H1 (cell line): ENCODE measurements around the gene C1QTNF1. TPM values are rescaled to one million over a fixed set of nuclear protein-coding genes. Genes with fewer than 3 reads are reported as not detected.

ENCODE experiments used
- CTCF ChIA-PET: fragments of 300-600 bp; sonication (Branson Sonifier 250); formaldehyde crosslinking; loops from one replicate; lab custom pipeline; 2021; ENCODE audit not compliant: partially characterized antibody; lab: Charles Lee
- POLR2A ChIA-PET: fragments of 300-600 bp; sonication (Branson Sonifier 250); formaldehyde crosslinking; loops from one replicate; lab custom pipeline; 2021; ENCODE audit warnings: inconsistent platforms; ENCODE audit not compliant: partially characterized antibody; lab: Charles Lee
- DNase-seq, 2 experiments: peaks; one replicate each; pipeline versions ENCODE4 v3.0.0 to v3.0.0-alpha.2; 2010 to 2022; ENCODE audit warnings: low spot score in 2 of 2, low read depth in 1 of 2, mixed read lengths in 1 of 2
- FAIRE-seq: peaks from 2 replicates; lab custom pipeline; 2011; peaks lifted over from hg19 to GRCh38; lab: Jason Lieb, UNC
- H2AFZ ChIP-seq: 2 replicates; pipeline ENCODE4 v1.8.1; 2012; ENCODE audit warnings: low read length, inconsistent platforms
- H2AK5ac ChIP-seq: 2 replicates; pipeline ENCODE4 v1.6.1; 2013; ENCODE audit warnings: low read depth, low read length
- H2BK120ac ChIP-seq: replicated peaks from 2 replicates; pipeline ENCODE3; 2013; ENCODE audit warnings: low read depth, low read length, inconsistent platforms
- H2BK12ac ChIP-seq: 2 replicates; pipeline ENCODE4 v1.6.1; 2013; ENCODE audit warnings: low read depth, low read length
- H2BK15ac ChIP-seq: 2 replicates; pipeline ENCODE4 v1.6.1; 2013; ENCODE audit warnings: low read length
- H2BK20ac ChIP-seq: 2 replicates; pipeline ENCODE4 v1.6.1; 2013; ENCODE audit warnings: low read length
- H2BK5ac ChIP-seq: 2 replicates; pipeline ENCODE4 v1.6.1; 2013; ENCODE audit warnings: low read depth, low read length
- H3K14ac ChIP-seq: 2 replicates; pipeline ENCODE4 v1.6.1; 2013; ENCODE audit warnings: inconsistent platforms; ENCODE audit not compliant: insufficient read length
- H3K18ac ChIP-seq: 2 replicates; pipeline ENCODE4 v1.6.1; 2013; ENCODE audit warnings: low read length; ENCODE audit errors: extremely low read depth
- H3K23ac ChIP-seq: 2 replicates; pipeline ENCODE4 v1.6.1; 2013; ENCODE audit warnings: inconsistent platforms; ENCODE audit not compliant: insufficient read length
- H3K23me2 ChIP-seq: 2 replicates; pipeline ENCODE4 v1.6.1; 2013; ENCODE audit warnings: low read depth, low read length
- H3K27ac ChIP-seq: 2 replicates; pipeline ENCODE4 v1.6.1; 2011; ENCODE audit warnings: low read depth, low read length, inconsistent platforms
- H3K27me3 ChIP-seq, 4 experiments: replicated peaks in 1 of 4; 1 replicate in 1 of 4; 2 replicates in 3 of 4; pipeline versions ENCODE4 v1.6.1 to v1.8.1; 2011 to 2013; ENCODE audit warnings: low read length in 3 of 4, mild to moderate bottlenecking in 3 of 4, inconsistent platforms in 2 of 4, mixed read lengths in 2 of 4, moderate library complexity in 1 of 4; ENCODE audit not compliant: control insufficient read depth in 3 of 4, insufficient read depth in 3 of 4; ENCODE audit errors: extremely low read depth in 1 of 4
- H3K36me3 ChIP-seq, 4 experiments: 2 replicates each; pipeline versions ENCODE4 v1.6.1 to v1.8.1; 2011 to 2013; ENCODE audit warnings: mild to moderate bottlenecking in 4 of 4, low read length in 3 of 4, moderate library complexity in 2 of 4, control low read depth in 1 of 4, inconsistent platforms in 1 of 4; ENCODE audit not compliant: insufficient read depth in 4 of 4, control insufficient read depth in 2 of 4
- H3K4ac ChIP-seq: replicated peaks from 2 replicates; pipeline ENCODE3; 2013; ENCODE audit warnings: low read length, low read depth, mixed read lengths, inconsistent platforms; ENCODE audit not compliant: insufficient read length
- H3K4me1 ChIP-seq, 4 experiments: replicated peaks in 1 of 4; 1 replicate in 1 of 4; 2 replicates in 3 of 4; pipeline versions ENCODE4 v1.6.1 to v1.8.1; 2011 to 2013; ENCODE audit warnings: low read length in 3 of 4, inconsistent platforms in 2 of 4, mixed read lengths in 1 of 4; ENCODE audit not compliant: insufficient read depth in 4 of 4, control insufficient read depth in 3 of 4
- H3K4me2 ChIP-seq, 2 experiments: 2 replicates each; pipeline versions ENCODE4 v1.6.1 to v1.8.1; 2011 to 2013; ENCODE audit warnings: low read depth in 2 of 2, low read length in 2 of 2, control low read depth in 1 of 2, inconsistent platforms in 1 of 2, mild to moderate bottlenecking in 1 of 2; ENCODE audit not compliant: insufficient read depth in 1 of 2
- H3K4me3 ChIP-seq, 4 experiments: fragments of 200-600, 300-600 bp in 1 of 4; sonication (generic), shearing (Covaris generic), sonication (Bioruptor Twin) in 1 of 4; 2 replicates each; pipeline versions ENCODE4 v1.5.1 to v1.8.1; 2011 to 2016; ENCODE audit warnings: low read length in 4 of 4, low read depth in 3 of 4, control low read depth in 2 of 4, inconsistent platforms in 2 of 4, mild to moderate bottlenecking in 2 of 4, mixed read lengths in 1 of 4, moderate library complexity in 1 of 4; ENCODE audit not compliant: insufficient read depth in 2 of 4; ENCODE audit errors: extremely low read depth in 1 of 4
- H3K56ac ChIP-seq: replicated peaks from 2 replicates; pipeline ENCODE3; 2013; ENCODE audit warnings: low read depth, mild to moderate bottlenecking, mixed read lengths, low read length, inconsistent platforms; ENCODE audit not compliant: insufficient read length
- H3K79me1 ChIP-seq: 2 replicates; pipeline ENCODE4 v1.6.1; 2013; ENCODE audit warnings: low read depth, low read length, control low read depth
- H3K79me2 ChIP-seq, 2 experiments: 2 replicates each; pipeline versions ENCODE4 v1.6.1 to v1.8.1; 2012 to 2013; ENCODE audit warnings: low read length in 2 of 2, mild to moderate bottlenecking in 2 of 2, inconsistent platforms in 1 of 2; ENCODE audit not compliant: insufficient read depth in 2 of 2, control insufficient read depth in 1 of 2
- H3K9ac ChIP-seq, 4 experiments: replicated peaks in 1 of 4; 1 replicate in 1 of 4; 2 replicates in 3 of 4; pipeline versions ENCODE4 v1.6.1 to v1.8.1; 2011 to 2013; ENCODE audit warnings: low read depth in 3 of 4, low read length in 3 of 4, control low read depth in 2 of 4, mild to moderate bottlenecking in 2 of 4, moderate library complexity in 2 of 4, inconsistent platforms in 1 of 4; ENCODE audit errors: extremely low read depth in 1 of 4
- H3K9me3 ChIP-seq, 2 experiments: 2 replicates each; pipeline versions ENCODE4 v1.6.1 to v1.8.1; 2012 to 2013; ENCODE audit warnings: mild to moderate bottlenecking in 2 of 2, moderate library complexity in 2 of 2, control low read depth in 1 of 2, inconsistent platforms in 1 of 2, low read depth in 1 of 2, low read length in 1 of 2, mixed read lengths in 1 of 2; ENCODE audit not compliant: insufficient read depth in 2 of 2
- H4K20me1 ChIP-seq, 2 experiments: replicated peaks in 1 of 2; 2 replicates each; pipeline versions ENCODE3 to v1.8.1; 2011 to 2013; ENCODE audit warnings: inconsistent platforms in 2 of 2, low read length in 2 of 2, mild to moderate bottlenecking in 1 of 2; ENCODE audit not compliant: insufficient read depth in 2 of 2, control insufficient read depth in 1 of 2
- H4K5ac ChIP-seq: 2 replicates; pipeline ENCODE4 v1.6.1; 2013; ENCODE audit warnings: low read length, low read depth, mixed read lengths, inconsistent platforms; ENCODE audit not compliant: insufficient read length
- H4K8ac ChIP-seq: 2 replicates; pipeline ENCODE4 v1.8.0; 2013; ENCODE audit warnings: mild to moderate bottlenecking, moderate library complexity, low read length, inconsistent platforms; ENCODE audit not compliant: insufficient read depth; ENCODE audit errors: extremely low read depth
- H4K91ac ChIP-seq: replicated peaks from 2 replicates; pipeline ENCODE3; 2013; ENCODE audit warnings: low read length, mixed read lengths, inconsistent platforms; ENCODE audit not compliant: insufficient read length
- ASH2L ChIP-seq: fragments of 200-600, 300-600 bp; sonication (generic); IDR thresholded peaks from one replicate; pipeline ENCODE4 v1.7.1; 2017; ENCODE audit warnings: low read length
- CREB1 ChIP-seq: IDR thresholded peaks from 2 replicates; pipeline ENCODE4 v1.6.1; 2012; ENCODE audit warnings: inconsistent platforms
- RAD21 ChIP-seq, 2 experiments: IDR thresholded peaks in 1 of 2; conservative IDR thresholded peaks in 1 of 2; 2 replicates each; pipeline ENCODE4 v1.6.1; 2011; ENCODE audit warnings: low read depth in 2 of 2, low read length in 2 of 2, improper control_type of control experiment in 1 of 2, inconsistent platforms in 1 of 2, mild to moderate bottlenecking in 1 of 2, moderate library complexity in 1 of 2
- WGBS, 2 experiments: shearing (Covaris generic) in 1 of 2; methylation state at CpG; one replicate each; pipeline versions ENCODE4 v1.1.6 to v1.1.7; 2013 to 2015; ENCODE audit warnings: low lambda C conversion rate in 2 of 2, mixed read lengths in 2 of 2, inconsistent platforms in 1 of 2, low coverage in 1 of 2, missing lambda C conversion rate in 1 of 2; ENCODE audit not compliant: insufficient replicate concordance in 2 of 2, insufficient coverage in 1 of 2, insufficient read length in 1 of 2; ENCODE audit errors: extremely low coverage in 1 of 2, missing lambda C conversion rate in 1 of 2; 5-methylcytosine and 5-hydroxymethylcytosine counted together
- polyA plus RNA-seq, 7 experiments: library from polyadenylated mRNA; depleted of rRNA in 3 of 7; stranded (reverse) in 5 of 7; unstranded in 2 of 7; fragments of >200 nt in 5 of 7; fragments of 200-250 nt in 2 of 7; gene quantifications; 1 replicate in 5 of 7; 2 replicates in 1 of 7; 4 replicates in 1 of 7; pipeline versions ENCODE4 v1.2.1 to v1.2.3, GENCODE V29; 2011 to 2013; ENCODE audit warnings: missing spikeins in 2 of 7, mixed read lengths in 2 of 7
- total RNA-seq: library from RNA; stranded (reverse); fragmentation: NEBNext Ultra II Directional; extraction: Animal tissue kit (Norgen Biotek cat#: 25700); gene quantifications from 2 replicates; pipeline ENCODE4 v1.2.1, GENCODE V29; 2021
- TF ChIP-seq, protein P1 (sequence below): IDR thresholded peaks from 2 replicates; pipeline ENCODE4 v1.6.1; 2012; ENCODE audit warnings: low read length, inconsistent platforms
- TF ChIP-seq, protein P2 (sequence below), 3 experiments: IDR thresholded peaks; 1 replicate in 2 of 3; 2 replicates in 1 of 3; pipeline versions ENCODE4 v1.5.1 to v1.6.1; 2011; ENCODE audit warnings: low read length in 3 of 3, mild to moderate bottlenecking in 3 of 3, inconsistent platforms in 2 of 3, low read depth in 1 of 3, moderate library complexity in 1 of 3; ENCODE audit not compliant: insufficient read depth in 1 of 3; ENCODE audit errors: control extremely low read depth in 1 of 3
- TF ChIP-seq, protein P3 (sequence below): IDR thresholded peaks from 2 replicates; pipeline ENCODE4 v1.6.1; 2011; ENCODE audit warnings: low read length, improper control_type of control experiment
- TF ChIP-seq, protein P4 (sequence below): IDR thresholded peaks from 2 replicates; pipeline ENCODE4 v1.6.1; 2012; ENCODE audit warnings: inconsistent platforms

C1QTNF1 gene
- total and polyA plus RNA-seq, 2 of the 8 experiments (the other 6 are each of a cell fraction or from before 2014, with no cell fraction given): 1.5 to 2.5 TPM

DNA sequence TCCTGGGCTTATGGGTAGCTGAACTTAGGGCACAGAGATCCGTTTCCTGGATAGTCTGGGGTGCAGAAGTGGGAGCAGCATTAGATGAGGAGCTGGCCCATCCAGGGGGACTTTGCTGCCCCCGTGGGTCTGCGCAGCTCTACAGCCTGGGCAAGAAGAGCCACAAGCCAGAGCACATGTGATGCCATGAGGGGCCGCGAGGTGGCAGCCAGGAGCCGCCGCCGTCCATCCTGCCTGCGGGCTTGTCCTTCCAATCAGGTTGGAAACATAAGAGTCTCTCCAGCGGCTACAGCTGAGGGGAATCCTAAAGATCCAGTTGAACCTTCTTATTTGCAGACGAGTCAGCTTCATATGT lies 21.9 kb downstream of the C1QTNF1 start:
- Histone ChIP-seq H3K4ac (no peak overlapping the region), H2BK5ac (no peak overlapping the region), H3K79me1 (peaks cover 8% of the 10 kb centered on the region), H3K36me3 (no peaks in the 10 kb centered on the region; a peak in 1 of 8 replicates), H3K27me3 (peaks cover 0 to 2% (median 0%) of the 10 kb centered on the region in 4 experiments; a peak in 4 of 7 replicates), H3K9me3 (no peaks in the 10 kb centered on the region; a peak in 2 of 4 replicates), H2BK120ac (no peak overlapping the region), H3K9ac (no peak overlapping the region), H2BK15ac (no peak overlapping the region), H3K56ac (no peak overlapping the region), H3K23ac (no peak overlapping the region), H4K20me1 (peaks cover 0 to 11% of the 10 kb centered on the region in 2 experiments), H3K27ac (no peak overlapping the region), H2AK5ac (no peak overlapping the region), H3K18ac (no peak overlapping the region), H4K5ac (no peak overlapping the region), H2AFZ (peak overlapping the region; percentile 10; the same call in 1 of the 2 replicates), H3K4me2 (no peak overlapping the region), H4K8ac (no peak overlapping the region), H4K91ac (no peak overlapping the region), H2BK12ac (no peak overlapping the region), H3K14ac (no peak overlapping the region), H2BK20ac (no peak overlapping the region), H3K79me2 (no peaks in the 10 kb centered on the region), H3K4me1 (no peaks in the 10 kb centered on the region), H3K23me2 (peaks cover 4% of the 10 kb centered on the region; the same call in 1 of the 2 replicates), H3K4me3 (no peak overlapping the region)
- CTCF ChIA-PET: interaction anchor here (0.6 to 4.7 kb wide), 54 partner anchors 8 to 540 kb away, joined by 3 to 63 read pairs (median 4); partner anchors contain the start of genes CEP295NL and LGALS3BP
- WGBS, 2 experiments: 18% methylated on average over 11 of the region's 11 CpGs; no CpG with 5 or more reads in 1 of the 2 experiments
- POLR2A ChIA-PET: interaction anchor here (0.5 kb wide), 1 partner anchor 1587 kb away, joined by 3 read pairs; no protein-coding TSS in a partner anchor
- DNase-seq (peak; percentile 41 to 91), FAIRE-seq (no peak)
- TF ChIP-seq, protein P1, sequence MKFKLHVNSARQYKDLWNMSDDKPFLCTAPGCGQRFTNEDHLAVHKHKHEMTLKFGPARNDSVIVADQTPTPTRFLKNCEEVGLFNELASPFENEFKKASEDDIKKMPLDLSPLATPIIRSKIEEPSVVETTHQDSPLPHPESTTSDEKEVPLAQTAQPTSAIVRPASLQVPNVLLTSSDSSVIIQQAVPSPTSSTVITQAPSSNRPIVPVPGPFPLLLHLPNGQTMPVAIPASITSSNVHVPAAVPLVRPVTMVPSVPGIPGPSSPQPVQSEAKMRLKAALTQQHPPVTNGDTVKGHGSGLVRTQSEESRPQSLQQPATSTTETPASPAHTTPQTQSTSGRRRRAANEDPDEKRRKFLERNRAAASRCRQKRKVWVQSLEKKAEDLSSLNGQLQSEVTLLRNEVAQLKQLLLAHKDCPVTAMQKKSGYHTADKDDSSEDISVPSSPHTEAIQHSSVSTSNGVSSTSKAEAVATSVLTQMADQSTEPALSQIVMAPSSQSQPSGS: no peak
- TF ChIP-seq, protein P2, sequence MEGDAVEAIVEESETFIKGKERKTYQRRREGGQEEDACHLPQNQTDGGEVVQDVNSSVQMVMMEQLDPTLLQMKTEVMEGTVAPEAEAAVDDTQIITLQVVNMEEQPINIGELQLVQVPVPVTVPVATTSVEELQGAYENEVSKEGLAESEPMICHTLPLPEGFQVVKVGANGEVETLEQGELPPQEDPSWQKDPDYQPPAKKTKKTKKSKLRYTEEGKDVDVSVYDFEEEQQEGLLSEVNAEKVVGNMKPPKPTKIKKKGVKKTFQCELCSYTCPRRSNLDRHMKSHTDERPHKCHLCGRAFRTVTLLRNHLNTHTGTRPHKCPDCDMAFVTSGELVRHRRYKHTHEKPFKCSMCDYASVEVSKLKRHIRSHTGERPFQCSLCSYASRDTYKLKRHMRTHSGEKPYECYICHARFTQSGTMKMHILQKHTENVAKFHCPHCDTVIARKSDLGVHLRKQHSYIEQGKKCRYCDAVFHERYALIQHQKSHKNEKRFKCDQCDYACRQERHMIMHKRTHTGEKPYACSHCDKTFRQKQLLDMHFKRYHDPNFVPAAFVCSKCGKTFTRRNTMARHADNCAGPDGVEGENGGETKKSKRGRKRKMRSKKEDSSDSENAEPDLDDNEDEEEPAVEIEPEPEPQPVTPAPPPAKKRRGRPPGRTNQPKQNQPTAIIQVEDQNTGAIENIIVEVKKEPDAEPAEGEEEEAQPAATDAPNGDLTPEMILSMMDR (IDR thresholded peaks at IDR 0.05; ENCODE audit: control extremely low read depth in 1 of 3, insufficient read depth in 1 of 3, low read depth in 1 of 3, low read length in 3 of 3): peak; percentile 95 to 96 (median 95)
- TF ChIP-seq RAD21 (IDR thresholded peaks at IDR 0.05 in 1 of 2, conservative IDR thresholded peaks at IDR 0.05 in 1 of 2; ENCODE audit: low read depth in 2 of 2, low read length in 2 of 2): peak; percentile 76 to 82
- TF ChIP-seq, protein P3, sequence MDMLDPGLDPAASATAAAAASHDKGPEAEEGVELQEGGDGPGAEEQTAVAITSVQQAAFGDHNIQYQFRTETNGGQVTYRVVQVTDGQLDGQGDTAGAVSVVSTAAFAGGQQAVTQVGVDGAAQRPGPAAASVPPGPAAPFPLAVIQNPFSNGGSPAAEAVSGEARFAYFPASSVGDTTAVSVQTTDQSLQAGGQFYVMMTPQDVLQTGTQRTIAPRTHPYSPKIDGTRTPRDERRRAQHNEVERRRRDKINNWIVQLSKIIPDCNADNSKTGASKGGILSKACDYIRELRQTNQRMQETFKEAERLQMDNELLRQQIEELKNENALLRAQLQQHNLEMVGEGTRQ: 0 out of 2 replicates have a peak, but pooled peaks have one; percentile 45
- TF ChIP-seq ASH2L: no peak
- peak; percentile 42; the same call in 1 of the 2 replicates for TF ChIP-seq CREB1
- TF ChIP-seq, protein P4, sequence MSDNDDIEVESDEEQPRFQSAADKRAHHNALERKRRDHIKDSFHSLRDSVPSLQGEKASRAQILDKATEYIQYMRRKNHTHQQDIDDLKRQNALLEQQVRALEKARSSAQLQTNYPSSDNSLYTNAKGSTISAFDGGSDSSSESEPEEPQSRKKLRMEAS: peak; percentile 70
